Measurements from ENCODE around the gene PRC1.
"Not testable (repeated sequence)": the region's sequence is repeated elsewhere in the genome, so short reads cannot be mapped to it uniquely, and the experiment has no call there.

The PRC1 gene

DNA sequence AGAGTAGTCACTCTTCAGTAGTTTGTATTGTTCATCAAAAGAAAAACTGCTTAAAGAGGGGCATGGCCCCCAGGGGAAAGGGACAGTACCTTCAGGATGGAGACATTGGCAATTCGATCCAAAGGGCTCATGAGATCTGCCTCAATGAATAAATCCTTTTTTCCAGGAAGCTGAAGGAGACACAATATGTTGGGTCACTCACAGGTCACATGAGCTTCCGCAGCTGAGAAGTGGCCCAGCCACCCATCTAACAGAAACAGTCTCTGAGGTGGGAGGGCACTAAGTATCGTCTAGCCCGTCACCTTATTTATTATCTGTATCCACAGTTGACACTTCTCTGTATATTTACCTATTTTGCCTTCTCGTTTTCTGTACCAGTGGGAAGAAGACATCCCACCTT, 23.4 kb upstream of the PRC1 start:
- TF ChIP-seq, protein P1, sequence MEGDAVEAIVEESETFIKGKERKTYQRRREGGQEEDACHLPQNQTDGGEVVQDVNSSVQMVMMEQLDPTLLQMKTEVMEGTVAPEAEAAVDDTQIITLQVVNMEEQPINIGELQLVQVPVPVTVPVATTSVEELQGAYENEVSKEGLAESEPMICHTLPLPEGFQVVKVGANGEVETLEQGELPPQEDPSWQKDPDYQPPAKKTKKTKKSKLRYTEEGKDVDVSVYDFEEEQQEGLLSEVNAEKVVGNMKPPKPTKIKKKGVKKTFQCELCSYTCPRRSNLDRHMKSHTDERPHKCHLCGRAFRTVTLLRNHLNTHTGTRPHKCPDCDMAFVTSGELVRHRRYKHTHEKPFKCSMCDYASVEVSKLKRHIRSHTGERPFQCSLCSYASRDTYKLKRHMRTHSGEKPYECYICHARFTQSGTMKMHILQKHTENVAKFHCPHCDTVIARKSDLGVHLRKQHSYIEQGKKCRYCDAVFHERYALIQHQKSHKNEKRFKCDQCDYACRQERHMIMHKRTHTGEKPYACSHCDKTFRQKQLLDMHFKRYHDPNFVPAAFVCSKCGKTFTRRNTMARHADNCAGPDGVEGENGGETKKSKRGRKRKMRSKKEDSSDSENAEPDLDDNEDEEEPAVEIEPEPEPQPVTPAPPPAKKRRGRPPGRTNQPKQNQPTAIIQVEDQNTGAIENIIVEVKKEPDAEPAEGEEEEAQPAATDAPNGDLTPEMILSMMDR (IDR thresholded peaks at IDR 0.05; ENCODE audit: low read depth, low read length, poor library complexity, severe bottlenecking): no peak
- no peak for TF ChIP-seq EZH2phosphoT487 (IDR thresholded peaks at IDR 0.05; ENCODE audit: borderline replicate concordance, low read length)
- no peaks in the 10 kb centered on the region for H3K27me3 ChIP-seq (ENCODE audit: control insufficient read depth, low read length)
- peaks cover 46% of the 10 kb centered on the region for H3K79me2 ChIP-seq (ENCODE audit: control insufficient read depth, low read length)
- no peak overlapping the region for H3K4me2 ChIP-seq (ENCODE audit: low read length)
- no peak overlapping the region for H3K27ac ChIP-seq (ENCODE audit: low read depth, low read length)
- no peaks in the 10 kb centered on the region for H3K9me2 ChIP-seq (replicated peaks; ENCODE audit: control insufficient read depth, low read length)
- H3F3A ChIP-seq (ENCODE audit: control insufficient read depth, insufficient read depth): no peaks in the 10 kb centered on the region
- no peak overlapping the region for H3K4me3 ChIP-seq (ENCODE audit: low read length)
- peaks cover 15% of the 10 kb centered on the region for H3K4me1 ChIP-seq (ENCODE audit: control insufficient read depth, low read length)
- H4K20me1 ChIP-seq (ENCODE audit: control insufficient read depth, insufficient read depth, low read depth, low read length): no peaks in the 10 kb centered on the region
- no peaks in the 10 kb centered on the region for H3K9me3 ChIP-seq (ENCODE audit: control insufficient read depth, insufficient read depth, low read length)
- H3K36me3 ChIP-seq (ENCODE audit: control insufficient read depth, low read length): peaks cover 24% of the 10 kb centered on the region

DNA sequence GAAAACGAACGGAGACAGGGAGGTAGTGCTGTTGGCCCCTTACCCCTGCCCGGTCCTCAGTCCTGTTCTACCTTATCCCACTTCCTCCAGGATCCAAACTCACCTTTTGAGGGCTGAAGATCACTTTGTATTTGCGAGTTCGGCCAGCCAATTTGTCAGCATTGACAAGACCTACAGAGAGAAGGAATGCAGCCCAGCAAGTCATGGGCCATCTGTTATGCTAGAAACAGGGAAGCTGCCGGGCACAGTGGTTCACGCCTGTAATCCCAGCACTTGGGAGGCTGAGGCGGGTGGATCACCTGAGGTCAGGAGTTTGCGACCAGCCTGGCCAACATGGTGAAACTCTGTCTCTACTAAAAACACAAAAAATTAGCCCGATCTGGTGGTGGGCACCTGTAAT, 19.4 kb upstream of the PRC1 start:
- H3K27ac ChIP-seq (ENCODE audit: low read depth, low read length); H3F3A ChIP-seq (ENCODE audit: control insufficient read depth, insufficient read depth); H3K4me3 ChIP-seq (ENCODE audit: low read length); H3K4me2 ChIP-seq (ENCODE audit: low read length); H3K4me1 ChIP-seq (ENCODE audit: control insufficient read depth, low read length); H3K9me3 ChIP-seq (ENCODE audit: control insufficient read depth, insufficient read depth, low read length); H3K9me2 ChIP-seq (replicated peaks; ENCODE audit: control insufficient read depth, low read length); H4K20me1 ChIP-seq (ENCODE audit: control insufficient read depth, insufficient read depth, low read depth, low read length); H3K27me3 ChIP-seq (ENCODE audit: control insufficient read depth, low read length): not testable (repeated sequence)
- Histone ChIP-seq H3K36me3 (ENCODE audit: control insufficient read depth, low read length) (peaks cover 33% of the 10 kb centered on the region), H3K79me2 (ENCODE audit: control insufficient read depth, low read length) (peaks cover 14% of the 10 kb centered on the region)

DNA sequence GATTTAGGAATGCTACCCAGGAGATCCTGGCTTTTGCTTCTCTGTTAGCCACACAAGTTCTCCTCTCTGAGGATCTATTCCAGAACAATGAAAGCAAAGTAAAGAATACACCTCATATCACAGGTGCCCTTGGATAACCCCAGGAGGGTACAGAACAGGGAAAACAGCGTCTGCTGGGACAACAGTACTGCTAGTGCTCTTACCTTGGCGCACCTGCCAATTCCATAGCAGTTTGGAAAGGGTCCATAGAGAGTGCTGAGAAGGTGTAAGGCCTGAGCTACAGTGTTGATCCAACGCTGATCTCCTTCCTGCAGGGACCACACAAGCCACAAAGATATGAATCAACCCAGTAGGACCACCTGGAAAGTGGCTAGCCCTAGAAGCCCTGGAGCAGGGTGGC, 12.9 kb upstream of the PRC1 start:
- Histone ChIP-seq H3K36me3 (ENCODE audit: control insufficient read depth, low read length) (peaks cover 47% of the 10 kb centered on the region), H3K27me3 (ENCODE audit: control insufficient read depth, low read length) (no peaks in the 10 kb centered on the region), H3K79me2 (ENCODE audit: control insufficient read depth, low read length) (no peaks in the 10 kb centered on the region), H3K9me3 (ENCODE audit: control insufficient read depth, insufficient read depth, low read length) (no peaks in the 10 kb centered on the region), H3K9me2 (replicated peaks; ENCODE audit: control insufficient read depth, low read length) (no peaks in the 10 kb centered on the region), H3K27ac (ENCODE audit: low read depth, low read length) (no peak overlapping the region), H3K4me2 (ENCODE audit: low read length) (no peak overlapping the region), H3K4me3 (ENCODE audit: low read length) (no peak overlapping the region), H3K4me1 (ENCODE audit: control insufficient read depth, low read length) (no peaks in the 10 kb centered on the region), H3F3A (ENCODE audit: control insufficient read depth, insufficient read depth) (no peaks in the 10 kb centered on the region), H4K20me1 (ENCODE audit: control insufficient read depth, insufficient read depth, low read depth, low read length) (no peaks in the 10 kb centered on the region; the same call in 1 of the 2 replicates)
- TF ChIP-seq, protein P1 (IDR thresholded peaks at IDR 0.05; ENCODE audit: low read depth, low read length, poor library complexity, severe bottlenecking): no peak
- TF ChIP-seq EZH2phosphoT487 (IDR thresholded peaks at IDR 0.05; ENCODE audit: borderline replicate concordance, low read length): no peak

GRCh38 chr15:91001209-91001608, 6.9 kb upstream of the PRC1 start:
- Histone ChIP-seq H3K4me1 (ENCODE audit: control insufficient read depth, low read length) (no peaks in the 10 kb centered on the region; the same call in 1 of the 2 replicates), H4K20me1 (ENCODE audit: control insufficient read depth, insufficient read depth, low read depth, low read length) (peaks cover 3% of the 10 kb centered on the region; the same call in 1 of the 2 replicates)

More at GRCh38 chr15:91001209-91001608, 6.9 kb upstream of the PRC1 start:
- Histone ChIP-seq H3K27ac (ENCODE audit: low read depth, low read length) (no peak overlapping the region), H3K9me2 (replicated peaks; ENCODE audit: control insufficient read depth, low read length) (no peaks in the 10 kb centered on the region), H3K79me2 (ENCODE audit: control insufficient read depth, low read length) (peaks cover 6% of the 10 kb centered on the region), H3K36me3 (ENCODE audit: control insufficient read depth, low read length) (peaks cover 74% of the 10 kb centered on the region), H3K4me3 (ENCODE audit: low read length) (no peak overlapping the region), H3K4me2 (ENCODE audit: low read length) (no peak overlapping the region), H3K9me3 (ENCODE audit: control insufficient read depth, insufficient read depth, low read length) (no peaks in the 10 kb centered on the region), H3K27me3 (ENCODE audit: control insufficient read depth, low read length) (no peaks in the 10 kb centered on the region), H3F3A (ENCODE audit: control insufficient read depth, insufficient read depth) (no peaks in the 10 kb centered on the region)
- TF ChIP-seq, protein P1 (IDR thresholded peaks at IDR 0.05; ENCODE audit: low read depth, low read length, poor library complexity, severe bottlenecking): no peak
- no peak for TF ChIP-seq EZH2phosphoT487 (IDR thresholded peaks at IDR 0.05; ENCODE audit: borderline replicate concordance, low read length)
